Measurements from ENCODE around the gene ETDA.
A peak's percentile ranks its signal among the peaks of the same experiment; 100 is the strongest.
"Not testable (repeated sequence)": the region's sequence is repeated elsewhere in the genome, so short reads cannot be mapped to it uniquely, and the experiment has no call there.

ETDA gene

GRCh38 chrX:135252011-135252518, at the start of gene ETDA:
Gene ETDA, plus strand, starts transcription at chrX:135252061. Its CDS starts 1,216 bp downstream, at chrX:135253277.
- DNase-seq, result not testable (repeated sequence)

- DNase-seq, result not testable (repeated sequence)
These were observed 45.4 kb upstream of the ETDA start for GRCh38 chrX:135206427-135206826.

- no peak for DNase-seq
These were observed 38.5 kb upstream of the ETDA start for GRCh38 chrX:135213200-135213844.

GRCh38 chrX:135245989-135246388, 5.9 kb upstream of the ETDA start:
- not testable (repeated sequence) for DNase-seq

DNA sequence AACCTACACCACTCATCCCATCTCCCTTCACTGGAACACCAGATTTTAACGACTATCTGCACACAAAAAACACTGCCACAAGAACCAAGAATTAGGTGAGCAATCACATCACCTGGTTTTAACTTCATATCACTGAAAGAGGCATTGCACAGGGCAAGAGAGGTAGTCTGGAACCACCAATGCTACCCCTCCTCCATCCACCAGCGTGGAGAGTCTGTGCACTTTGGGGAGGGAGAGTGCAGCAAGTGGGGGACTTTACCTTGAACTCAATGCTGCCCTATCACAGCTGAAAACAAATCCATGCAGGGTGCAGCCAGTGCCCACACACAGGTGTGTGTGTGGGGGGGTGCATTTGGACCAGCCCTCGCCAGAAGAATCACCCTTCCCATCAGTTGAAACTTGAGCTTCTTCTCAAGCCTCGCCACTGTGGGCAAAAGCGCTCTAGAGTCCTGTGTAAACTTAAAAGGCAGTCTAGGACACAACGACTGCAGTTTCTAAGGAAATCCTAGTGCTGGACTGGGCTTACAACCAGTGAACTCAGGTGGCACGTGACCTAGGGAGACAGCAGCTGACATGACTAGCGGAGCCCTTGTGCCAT, 4.3 kb downstream of the ETDA start:
- not testable (repeated sequence) for DNase-seq

- DNase-seq, result no peak
These were observed 5.1 kb downstream of the ETDA start for GRCh38 chrX:135256923-135257322.

GRCh38 chrX:135257469-135257868, 5.6 kb downstream of the ETDA start:
- DNase-seq, result no peak

DNA sequence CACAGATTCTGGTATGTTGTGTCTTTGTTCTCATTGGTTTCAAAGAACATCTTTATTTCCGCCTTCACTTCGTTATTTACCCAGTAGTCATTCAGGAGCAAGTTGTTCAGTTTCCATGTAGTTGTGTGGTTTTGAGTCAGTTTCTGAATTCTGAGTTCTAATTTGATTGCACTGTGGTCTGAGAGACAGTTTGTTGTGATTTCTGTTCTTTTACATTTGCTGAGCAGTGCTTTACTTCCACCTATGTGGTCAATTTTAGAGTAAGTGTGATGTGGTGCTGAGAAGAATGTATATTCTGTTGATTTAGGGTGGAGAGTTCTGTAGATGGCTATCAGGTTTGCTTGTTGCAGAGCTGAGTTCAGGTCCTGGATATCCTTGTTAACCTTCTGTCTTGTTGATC, 9.1 kb downstream of the ETDA start:
- DNase-seq, result not testable (repeated sequence)

- not testable (repeated sequence) for DNase-seq
These were observed 11.5 kb downstream of the ETDA start for GRCh38 chrX:135263376-135263775.

DNA sequence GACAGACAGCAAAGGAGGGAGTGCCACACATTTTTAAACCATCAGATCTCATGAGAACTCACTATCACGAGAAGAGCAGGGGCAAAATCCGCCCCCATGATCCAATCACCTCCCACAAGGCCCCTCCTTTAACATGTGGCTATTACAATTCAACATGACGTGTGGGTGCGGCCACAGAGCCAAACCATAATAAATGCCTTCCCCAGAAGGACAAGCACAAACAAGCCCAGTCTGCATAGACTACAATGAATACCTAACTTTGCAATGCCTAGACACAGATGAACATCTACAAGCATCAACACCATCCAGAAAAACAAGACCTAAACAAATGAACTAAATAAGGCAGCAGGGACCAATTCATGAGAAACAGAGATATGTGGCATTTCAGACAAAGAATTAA, 12.3 kb downstream of the ETDA start:
- no peak for DNase-seq

DNA sequence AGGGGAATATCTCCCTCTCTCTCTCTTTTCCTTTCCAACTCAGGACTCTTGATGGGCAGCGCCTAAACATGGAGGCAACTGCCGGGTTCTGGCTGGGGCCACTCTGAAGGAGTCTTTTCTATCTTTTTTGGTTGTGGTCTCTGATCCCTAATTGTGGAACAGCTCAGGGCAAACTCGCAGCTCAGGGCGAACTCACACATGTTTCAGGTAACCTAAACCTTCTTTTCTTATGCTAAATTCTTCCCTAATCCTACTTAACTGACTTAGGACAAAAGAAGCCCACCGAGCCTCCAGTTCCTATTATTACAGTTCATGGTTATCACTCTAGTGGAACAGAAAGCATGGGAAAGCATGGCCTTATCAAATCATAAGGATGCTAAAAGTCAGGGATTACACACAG, 21.3 kb downstream of the ETDA start:
- DNase-seq, result no peak

GRCh38 chrX:135275973-135276372, 24.1 kb downstream of the ETDA start:
- no peak for DNase-seq

- no peak for DNase-seq
These were observed 35.5 kb downstream of the ETDA start for GRCh38 chrX:135287266-135287823.

- peak; percentile 38 for DNase-seq
These were observed 43.5 kb downstream of the ETDA start for GRCh38 chrX:135295238-135295943.

DNA sequence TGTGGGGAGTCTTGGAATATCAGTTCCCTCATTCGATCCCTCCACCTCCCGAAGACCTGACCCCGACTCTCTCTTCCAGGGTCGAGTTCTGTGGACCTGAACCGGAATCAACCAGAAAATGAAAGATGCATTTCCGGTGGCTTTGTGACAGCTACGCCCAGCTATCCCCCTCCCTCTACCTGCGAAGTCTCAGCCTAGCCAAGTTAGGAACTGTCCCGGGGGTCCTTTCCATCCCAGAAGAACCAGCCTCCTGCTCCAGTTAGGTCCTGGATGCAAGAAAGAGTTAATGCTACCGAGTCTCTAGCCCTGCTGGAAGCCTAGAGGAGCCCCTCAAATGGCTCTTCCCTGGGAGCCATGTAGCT, 44.1 kb downstream of the ETDA start:
- no peak for DNase-seq

DNA sequence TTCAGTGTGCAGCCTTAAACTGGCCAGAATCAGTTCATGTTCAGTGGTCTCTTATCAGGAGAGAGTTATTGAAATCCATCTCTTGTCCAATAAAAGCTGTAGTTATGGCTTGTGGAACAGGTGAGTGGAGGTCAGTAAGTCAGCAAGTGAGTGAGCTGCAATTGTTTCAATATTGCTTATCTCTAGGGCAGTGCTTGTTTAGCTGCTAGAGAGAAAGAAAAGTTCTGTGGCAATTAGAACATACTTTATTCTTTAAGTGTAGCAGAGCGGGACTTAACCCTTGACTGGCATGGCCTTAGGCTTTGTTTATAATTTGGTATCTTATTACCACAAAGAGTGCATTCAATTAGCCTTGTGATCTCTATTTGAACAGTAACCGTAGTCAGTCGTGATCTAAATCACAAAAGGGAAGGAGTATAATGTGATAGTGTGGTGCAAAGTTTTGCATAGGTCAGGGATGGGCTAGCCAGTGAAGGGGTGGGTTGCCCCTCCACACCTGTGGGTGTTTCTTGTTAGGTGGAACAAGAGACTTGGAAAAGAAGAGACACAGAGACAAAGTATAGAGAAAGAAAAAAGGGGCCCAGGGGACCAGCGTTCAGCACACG, 50.5 kb downstream of the ETDA start:
- DNase-seq, result no peak
